ENCODE results near the gene PAX3. TPM values are rescaled to one million over a fixed set of nuclear protein-coding genes. Genes with fewer than 3 reads are reported as not detected.

PAX3 gene
- total RNA-seq, 1 donor from 2014 or later, result 0.30 TPM

DNA sequence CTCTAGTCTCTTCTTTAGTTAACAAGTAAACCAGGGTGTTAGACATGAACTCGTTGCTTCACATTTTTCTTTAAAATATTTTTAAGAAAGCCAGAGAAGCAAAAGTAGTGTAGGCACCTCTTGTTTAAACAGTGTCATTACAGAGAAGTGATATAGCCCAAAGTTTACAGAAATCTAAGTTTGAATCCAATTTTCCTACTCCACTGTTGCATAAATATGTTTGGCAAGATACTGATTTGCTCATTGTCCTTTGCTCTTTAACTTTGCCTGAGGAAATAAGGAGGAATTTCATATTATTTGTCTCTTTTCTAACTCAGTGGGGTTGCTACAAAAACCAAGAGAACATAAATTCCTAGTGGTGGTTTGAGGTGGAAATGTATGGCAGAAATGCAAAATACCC lies 81.1 kb downstream of the PAX3 start:
- Histone ChIP-seq H3K27me3 (ENCODE audit: low read depth) (peaks cover 45% of the 10 kb centered on the region), H3K27ac (replicated peaks) (no peak overlapping the region), H3K36me3 (no peaks in the 10 kb centered on the region), H3K4me3 (no peak overlapping the region), H3K9me3 (replicated peaks) (no peaks in the 10 kb centered on the region), H3K4me1 (no peaks in the 10 kb centered on the region)
- intact Hi-C loops (cut with micrococcal nuclease), result no loop called here
- DNase-seq, result no peak
- TF ChIP-seq CTCF (IDR thresholded peaks at IDR 0.05; ENCODE audit: borderline replicate concordance), result no peak

DNA sequence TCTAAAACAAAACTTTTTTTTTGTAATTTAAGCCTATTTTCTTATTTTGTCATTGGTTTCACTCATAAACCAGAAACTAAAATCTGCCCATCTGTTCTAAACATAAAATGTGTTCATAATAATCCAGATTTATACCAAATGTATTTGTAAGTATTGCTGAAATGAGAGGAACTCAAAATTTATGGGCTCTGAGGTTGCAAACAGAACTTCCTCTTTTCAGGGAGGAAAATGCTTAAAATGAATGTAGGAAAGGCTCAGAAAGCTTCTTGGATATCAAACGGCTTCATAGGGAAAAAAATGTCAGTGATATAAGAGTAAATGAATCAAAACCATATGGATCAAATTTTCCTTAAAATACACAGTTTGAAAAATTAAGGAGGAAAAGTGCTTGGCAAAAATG lies 83.9 kb downstream of the PAX3 start:
- H3K27me3 ChIP-seq (ENCODE audit: low read depth), result peaks cover 50% of the 10 kb centered on the region
- DNase-seq, result no peak
- no peaks in the 10 kb centered on the region for H3K4me1 ChIP-seq
- TF ChIP-seq CTCF (IDR thresholded peaks at IDR 0.05; ENCODE audit: borderline replicate concordance), result no peak
- H3K9me3 ChIP-seq (replicated peaks), result no peaks in the 10 kb centered on the region
- intact Hi-C loops (cut with micrococcal nuclease), result no loop called here
- H3K27ac ChIP-seq (replicated peaks), result no peak overlapping the region
- H3K36me3 ChIP-seq, result no peaks in the 10 kb centered on the region
- no peak overlapping the region for H3K4me3 ChIP-seq

DNA sequence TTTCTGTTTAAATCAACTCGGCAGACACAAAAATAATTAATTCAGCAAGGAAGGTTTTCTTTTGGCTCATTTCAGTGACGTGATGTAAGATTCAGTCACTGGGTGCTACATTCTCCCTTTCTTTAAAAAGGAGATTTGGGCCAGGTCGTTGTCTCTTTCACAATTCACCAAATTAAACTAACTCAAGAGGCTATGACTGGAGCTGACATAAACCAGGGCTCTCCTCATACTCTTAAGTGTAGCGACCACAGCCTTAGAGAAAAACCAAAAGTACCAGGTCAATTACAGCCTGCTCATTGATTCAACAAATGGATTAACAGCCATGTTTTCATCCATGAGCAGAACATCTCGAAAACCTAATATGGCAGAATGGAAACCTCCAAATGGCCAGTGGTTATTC lies 85.7 kb downstream of the PAX3 start:
- no peak overlapping the region for H3K4me3 ChIP-seq
- no peak overlapping the region for H3K27ac ChIP-seq (replicated peaks)
- intact Hi-C loops (cut with micrococcal nuclease), result no loop called here
- DNase-seq, result no peak
- H3K9me3 ChIP-seq (replicated peaks), result no peaks in the 10 kb centered on the region
- H3K36me3 ChIP-seq, result no peaks in the 10 kb centered on the region
- TF ChIP-seq CTCF (IDR thresholded peaks at IDR 0.05; ENCODE audit: borderline replicate concordance), result no peak
- H3K27me3 ChIP-seq (ENCODE audit: low read depth), result peaks cover 52% of the 10 kb centered on the region
- H3K4me1 ChIP-seq, result no peaks in the 10 kb centered on the region

GRCh38 chr2:222212571-222212970 lies 86.2 kb downstream of the PAX3 start:
- TF ChIP-seq CTCF (IDR thresholded peaks at IDR 0.05; ENCODE audit: borderline replicate concordance), result no peak
- H3K27me3 ChIP-seq (ENCODE audit: low read depth), result peaks cover 54% of the 10 kb centered on the region
- H3K9me3 ChIP-seq (replicated peaks), result no peaks in the 10 kb centered on the region
- no peaks in the 10 kb centered on the region for H3K36me3 ChIP-seq
- no peaks in the 10 kb centered on the region for H3K4me1 ChIP-seq
- H3K4me3 ChIP-seq, result no peak overlapping the region
- no peak overlapping the region for H3K27ac ChIP-seq (replicated peaks)
- no peak for DNase-seq
- intact Hi-C loops (cut with micrococcal nuclease), result no loop called here

GRCh38 chr2:222208010-222208690 lies 90.6 kb downstream of the PAX3 start:
- no peak for TF ChIP-seq CTCF (IDR thresholded peaks at IDR 0.05; ENCODE audit: borderline replicate concordance)
- Histone ChIP-seq H3K9me3 (replicated peaks) (no peaks in the 10 kb centered on the region), H3K36me3 (no peaks in the 10 kb centered on the region), H3K4me3 (no peak overlapping the region), H3K4me1 (no peaks in the 10 kb centered on the region), H3K27me3 (ENCODE audit: low read depth) (peaks cover 68% of the 10 kb centered on the region), H3K27ac (replicated peaks) (no peak overlapping the region)
- DNase-seq, result no peak
- intact Hi-C loops (cut with micrococcal nuclease), result no loop called here
